HepG2 (cell line): ENCODE measurements around the gene AMOTL1.

ENCODE experiments used
- AFF4 ChIP-seq: sonication (generic); formaldehyde crosslinking; IDR thresholded peaks from 2 replicates; pipeline ENCODE4 v1.4.0; 2020; ENCODE audit warnings: missing genetic modification reagents
- CTCF ChIP-seq: sonication (generic); formaldehyde crosslinking; IDR thresholded peaks from 2 replicates; pipeline ENCODE4 v1.5.0; 2020; ENCODE audit warnings: mild to moderate bottlenecking, missing genetic modification reagents, moderate library complexity
- KLF13 ChIP-seq: sonication (generic); formaldehyde crosslinking; IDR thresholded peaks from 2 replicates; pipeline ENCODE4 v1.4.0; 2020; ENCODE audit warnings: mild to moderate bottlenecking, missing genetic modification reagents
- NFYB ChIP-seq: sonication (generic); formaldehyde crosslinking; IDR thresholded peaks from 2 replicates; pipeline ENCODE4 v1.4.0; 2020; ENCODE audit warnings: missing genetic modification reagents
- TAF1 ChIP-seq: sonication (generic); formaldehyde crosslinking; IDR thresholded peaks from 2 replicates; pipeline ENCODE4 v1.4.0; 2020; ENCODE audit warnings: missing genetic modification reagents
- TCF7L2 ChIP-seq: IDR thresholded peaks from 2 replicates; pipeline ENCODE4 v1.6.1; 2011; ENCODE audit warnings: mild to moderate bottlenecking, low read depth, low read length, moderate library complexity
- ZBTB7A ChIP-seq: sonication (generic); formaldehyde crosslinking; IDR thresholded peaks from 2 replicates; pipeline ENCODE4 v1.8.0; 2022; ENCODE audit warnings: mild to moderate bottlenecking, missing genetic modification reagents
- ZNF251 ChIP-seq: sonication (generic); formaldehyde crosslinking; IDR thresholded peaks from 2 replicates; pipeline ENCODE4 v1.9.0; 2021; ENCODE audit warnings: mild to moderate bottlenecking, missing genetic modification reagents
- ZNF253 ChIP-seq: sonication (generic); formaldehyde crosslinking; IDR thresholded peaks from 2 replicates; pipeline ENCODE4 v1.8.0; 2022; ENCODE audit warnings: mild to moderate bottlenecking, missing genetic modification reagents, borderline replicate concordance
- ZNF274 ChIP-seq: sonication (generic); formaldehyde crosslinking; IDR thresholded peaks from 2 replicates; pipeline ENCODE4 v1.5.1; 2020; ENCODE audit warnings: mild to moderate bottlenecking, missing genetic modification reagents
- ZNF672 ChIP-seq: sonication (generic); formaldehyde crosslinking; IDR thresholded peaks from 2 replicates; pipeline ENCODE4 v1.8.1; 2022; ENCODE audit warnings: missing genetic modification reagents
- ZNF850 ChIP-seq: sonication (generic); formaldehyde crosslinking; conservative IDR thresholded peaks from 2 replicates; pipeline ENCODE4 v1.9.0; 2021; ENCODE audit warnings: mild to moderate bottlenecking, missing genetic modification reagents
- TF ChIP-seq, protein P1 (sequence below): sonication (generic); formaldehyde crosslinking; IDR thresholded peaks from 2 replicates; pipeline ENCODE4 v1.4.0; 2020; ENCODE audit warnings: mild to moderate bottlenecking, missing genetic modification reagents

- no peak for TF ChIP-seq ZNF672 (CRISPR knock-in tag)
- no peak for TF ChIP-seq ZNF251
- no peak for TF ChIP-seq AFF4 (CRISPR knock-in tag)
- no peak for TF ChIP-seq CTCF (CRISPR knock-in tag)
- TF ChIP-seq ZNF850 (CRISPR knock-in tag), result no peak
- TF ChIP-seq ZBTB7A, result no peak
- TF ChIP-seq ZNF253 (CRISPR knock-in tag), result no peak
- TF ChIP-seq ZNF274 (CRISPR knock-in tag), result no peak
- TF ChIP-seq, protein P1, sequence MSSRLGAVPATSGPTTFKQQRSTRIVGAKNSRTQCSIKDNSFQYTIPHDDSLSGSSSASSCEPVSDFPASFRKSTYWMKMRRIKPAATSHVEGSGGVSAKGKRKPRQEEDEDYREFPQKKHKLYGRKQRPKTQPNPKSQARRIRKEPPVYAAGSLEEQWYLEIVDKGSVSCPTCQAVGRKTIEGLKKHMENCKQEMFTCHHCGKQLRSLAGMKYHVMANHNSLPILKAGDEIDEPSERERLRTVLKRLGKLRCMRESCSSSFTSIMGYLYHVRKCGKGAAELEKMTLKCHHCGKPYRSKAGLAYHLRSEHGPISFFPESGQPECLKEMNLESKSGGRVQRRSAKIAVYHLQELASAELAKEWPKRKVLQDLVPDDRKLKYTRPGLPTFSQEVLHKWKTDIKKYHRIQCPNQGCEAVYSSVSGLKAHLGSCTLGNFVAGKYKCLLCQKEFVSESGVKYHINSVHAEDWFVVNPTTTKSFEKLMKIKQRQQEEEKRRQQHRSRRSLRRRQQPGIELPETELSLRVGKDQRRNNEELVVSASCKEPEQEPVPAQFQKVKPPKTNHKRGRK (CRISPR knock-in tag), result no peak
- no peak for TF ChIP-seq NFYB (CRISPR knock-in tag)
- TF ChIP-seq TCF7L2, result no peak
- no peak for TF ChIP-seq KLF13 (CRISPR knock-in tag)
- TF ChIP-seq TAF1, result no peak
Measured at GRCh38 chr11:94781837-94782236, 13.7 kb downstream of the AMOTL1 start.
